Panc1 (cell line): ENCODE results near the gene BORCS8. TPM values are rescaled to one million over a fixed set of nuclear protein-coding genes. Genes with fewer than 3 reads are reported as not detected.
A peak's percentile ranks its signal among the peaks of the same experiment; 100 is the strongest.

Experiments
- ATAC-seq: fragments of 200-7000 bp; cut with Tn5 transposase; 2 replicates; pipeline ENCODE4 v1.9.1; 2020; ENCODE audit warnings: mild to moderate bottlenecking, moderate library complexity
- BruUV-seq: library from RNA; stranded (reverse); fragments of 400-500 nt; replicated peaks from 2 replicates; lab custom pipeline; 2021; lab: Mats Ljungman, UMichigan
- CTCF ChIA-PET: fragments of 300-600 bp; sonication (Branson Sonifier 250); formaldehyde crosslinking; loops from one replicate; lab custom pipeline; 2022; ENCODE audit warnings: antibody characterized with exemption; lab: Charles Lee
- POLR2A ChIA-PET: fragments of 300-600 bp; sonication (Branson Sonifier 250); formaldehyde crosslinking; loops from one replicate; lab custom pipeline; 2022; ENCODE audit warnings: antibody characterized with exemption; lab: Charles Lee
- DNase-seq: peaks from one replicate; pipeline ENCODE4 v3.0.0-alpha.2; 2010; ENCODE audit warnings: low read depth, low spot score
- H3K27ac ChIP-seq: 2 replicates; pipeline ENCODE4 v1.5.1; 2011; ENCODE audit warnings: mild to moderate bottlenecking, low read length, inconsistent platforms
- H3K27me3 ChIP-seq: fragments of 200-500 bp; sonication (Bioruptor generic); 2 replicates; pipeline ENCODE4 v1.6.0; 2014; ENCODE audit warnings: low read length, inconsistent platforms; ENCODE audit not compliant: control insufficient read depth, insufficient read depth
- H3K36me3 ChIP-seq: fragments of 200-500 bp; sonication (Bioruptor generic); 2 replicates; pipeline ENCODE4 v1.5.1; 2014; ENCODE audit warnings: inconsistent platforms, mild to moderate bottlenecking, low read length, moderate library complexity; ENCODE audit not compliant: control insufficient read depth, insufficient read depth
- H3K4me1 ChIP-seq: 2 replicates; pipeline ENCODE4 v1.5.1; 2011; ENCODE audit warnings: inconsistent platforms, mild to moderate bottlenecking, low read length, moderate library complexity; ENCODE audit not compliant: control insufficient read depth, insufficient read depth
- H3K4me3 ChIP-seq, 2 experiments: 2 replicates each; pipeline ENCODE4 v1.5.1; 2011 to 2012; ENCODE audit warnings: low read depth in 2 of 2, low read length in 2 of 2, mild to moderate bottlenecking in 2 of 2, inconsistent platforms in 1 of 2, moderate library complexity in 1 of 2
- H3K9me3 ChIP-seq: fragments of 200-500 bp; sonication (Bioruptor generic); 2 replicates; pipeline ENCODE4 v1.5.1; 2014; ENCODE audit warnings: low read depth, mild to moderate bottlenecking, inconsistent platforms, low read length, moderate library complexity; ENCODE audit not compliant: control insufficient read depth, insufficient read depth
- CTCF ChIP-seq: fragments of 450-650 bp; IDR thresholded peaks from 2 replicates; pipeline ENCODE4 v1.5.1; 2017; ENCODE audit warnings: mild to moderate bottlenecking
- POLR2AphosphoS5 ChIP-seq: IDR thresholded peaks from 2 replicates; pipeline ENCODE4 v1.6.1; 2012; ENCODE audit warnings: mild to moderate bottlenecking, low read depth, low read length, moderate library complexity
- REST ChIP-seq, 2 experiments: IDR thresholded peaks; 2 replicates each; pipeline ENCODE4 v1.6.1; 2011 to 2012; ENCODE audit warnings: low read depth in 2 of 2, control low read depth in 1 of 2, low read length in 1 of 2, mild to moderate bottlenecking in 1 of 2, moderate library complexity in 1 of 2; ENCODE audit not compliant: insufficient read depth in 1 of 2
- SIN3A ChIP-seq: IDR thresholded peaks from 2 replicates; pipeline ENCODE4 v1.6.1; 2012; ENCODE audit warnings: low read depth, mild to moderate bottlenecking, low read length, moderate library complexity, borderline replicate concordance; ENCODE audit not compliant: insufficient read depth
- TCF7L2 ChIP-seq: IDR thresholded peaks from 2 replicates; pipeline ENCODE4 v1.6.1; 2011; ENCODE audit warnings: mild to moderate bottlenecking, low read depth, low read length, inconsistent platforms
- in situ Hi-C: cut with HindIII; loops from 2 replicates; pipeline ENCODE4 v1.10.0; 2016; ENCODE audit warnings: low sequenced_read_pairs, low pct_unique_long_range_greater_than_20kb
- intact Hi-C: fragments of 100-400 bp; cut with micrococcal nuclease; formaldehyde crosslinking; loops from one replicate; pipeline ENCODE4 v1.10.0; 2022; ENCODE audit not compliant: unreplicated experiment
- total RNA-seq: library from RNA; stranded (reverse); gene quantifications from one replicate; pipeline ENCODE4 v1.2.1, GENCODE V29; 2021; ENCODE audit not compliant: unreplicated experiment

Gene BORCS8
- total RNA-seq, 1 experiment from 2014 or later: 37.8 TPM

GRCh38 chr19:19169236-19170052 is 22.5 kb downstream of the BORCS8 start:
- intact Hi-C loops: no loop called here

GRCh38 chr19:19167612-19168011 is 24.3 kb downstream of the BORCS8 start:
- ChIA-PET POLR2A (no interaction called here), CTCF (interaction anchor here (0.7 kb wide), 1 partner anchor 294 kb away, joined by 3 read pairs; no protein-coding TSS in a partner anchor)
- Histone ChIP-seq H3K9me3 (no peaks in the 10 kb centered on the region), H3K4me1 (no peaks in the 10 kb centered on the region), H3K27ac (no peak overlapping the region), H3K27me3 (no peaks in the 10 kb centered on the region), H3K36me3 (no peaks in the 10 kb centered on the region), H3K4me3 (no peak overlapping the region)
- BruUV-seq: no TSS peak
- ATAC-seq (no peak), DNase-seq (no peak)
- intact Hi-C loops: no loop called here
- TF ChIP-seq CTCF (no peak), REST (IDR thresholded peaks at IDR 0.05; ENCODE audit: insufficient read depth in 1 of 2, low read depth in 2 of 2, low read length in 1 of 2) (no peak), SIN3A (no peak), TCF7L2 (no peak), POLR2AphosphoS5 (no peak)
- in situ Hi-C loops: no loop called here

More at GRCh38 chr19:19169236-19170052, 22.5 kb downstream of the BORCS8 start:
- Histone ChIP-seq H3K4me3 (no peak overlapping the region), H3K27ac (no peak overlapping the region), H3K4me1 (no peaks in the 10 kb centered on the region), H3K36me3 (no peaks in the 10 kb centered on the region), H3K9me3 (no peaks in the 10 kb centered on the region), H3K27me3 (no peaks in the 10 kb centered on the region)
- in situ Hi-C loops: no loop called here
- CTCF ChIA-PET: no interaction called here
- POLR2A ChIA-PET: no interaction called here
- ATAC-seq: no peak
- TSS peak; percentile 52 for BruUV-seq
- TF ChIP-seq TCF7L2 (no peak), SIN3A (no peak), CTCF (no peak), POLR2AphosphoS5 (no peak), REST (IDR thresholded peaks at IDR 0.05; ENCODE audit: insufficient read depth in 1 of 2, low read depth in 2 of 2, low read length in 1 of 2) (no peak)
- no peak for DNase-seq
